Fibroblast of lung (primary cell): ENCODE measurements around the gene CEP19. TPM values are rescaled to one million over a fixed set of nuclear protein-coding genes. Genes with fewer than 3 reads are reported as not detected.
"Not testable (repeated sequence)": the region's sequence is repeated elsewhere in the genome, so short reads cannot be mapped to it uniquely, and the experiment has no call there.

ENCODE experiments used
- DNase-seq, 2 donors: peaks; one replicate each; pipeline versions ENCODE4 v3.0.0 to v3.0.0-alpha.2; 2010; ENCODE audit warnings: low read depth in 2 of 2
- H2AFZ ChIP-seq: 2 replicates; pipeline ENCODE4 v1.5.1; 2012; ENCODE audit warnings: low read length, control low read depth, inconsistent platforms
- H3K27ac ChIP-seq: 2 replicates; pipeline ENCODE4 v1.5.1; 2011; ENCODE audit warnings: low read length, control low read depth; ENCODE audit not compliant: insufficient read depth
- H3K27me3 ChIP-seq: 2 replicates; pipeline ENCODE4 v1.5.1; 2011; ENCODE audit warnings: mild to moderate bottlenecking, low read length; ENCODE audit not compliant: control insufficient read depth, insufficient read depth
- H3K36me3 ChIP-seq: 2 replicates; pipeline ENCODE4 v1.5.1; 2011; ENCODE audit warnings: low read length; ENCODE audit not compliant: control insufficient read depth, insufficient read depth
- H3K4me1 ChIP-seq: 2 replicates; pipeline ENCODE4 v1.5.1; 2011; ENCODE audit warnings: low read length; ENCODE audit not compliant: control insufficient read depth, insufficient read depth; ENCODE audit errors: extremely low read depth
- H3K4me2 ChIP-seq: 2 replicates; pipeline ENCODE4 v1.5.1; 2011; ENCODE audit warnings: low read length, control low read depth; ENCODE audit not compliant: insufficient read depth; ENCODE audit errors: extremely low read depth
- H3K4me3 ChIP-seq, 4 experiments: fragments of 200-600 bp in 1 of 4; sonication (generic) in 1 of 4; replicated peaks in 1 of 4; 2 replicates each; pipeline ENCODE4 v1.5.1; 2011 to 2016; ENCODE audit warnings: low read length in 4 of 4, low read depth in 3 of 4, mild to moderate bottlenecking in 3 of 4, control low read depth in 2 of 4, inconsistent platforms in 1 of 4, mixed read lengths in 1 of 4; ENCODE audit not compliant: insufficient read depth in 1 of 4; ENCODE audit errors: control extremely low read depth in 1 of 4
- H3K79me2 ChIP-seq: 2 replicates; pipeline ENCODE4 v1.5.1; 2012; ENCODE audit warnings: mild to moderate bottlenecking, low read length, inconsistent platforms; ENCODE audit not compliant: control insufficient read depth, insufficient read depth
- H3K9ac ChIP-seq: 2 replicates; pipeline ENCODE4 v1.5.1; 2011; ENCODE audit warnings: mild to moderate bottlenecking, low read length, control low read depth; ENCODE audit not compliant: insufficient read depth
- H3K9me3 ChIP-seq: 2 replicates; pipeline ENCODE4 v1.5.1; 2012; ENCODE audit warnings: low read depth, low read length; ENCODE audit not compliant: control insufficient read depth, insufficient read depth
- H4K20me1 ChIP-seq: 2 replicates; pipeline ENCODE4 v1.5.1; 2011; ENCODE audit warnings: low read length; ENCODE audit not compliant: control insufficient read depth, insufficient read depth; ENCODE audit errors: extremely low read depth
- CTCF ChIP-seq, 2 donors: IDR thresholded peaks in 1 of 2; conservative IDR thresholded peaks in 1 of 2; 1 replicate in 1 of 2; 2 replicates in 1 of 2; pipeline ENCODE4 v1.5.1; 2011 to 2012; ENCODE audit warnings: low read length in 2 of 2, control low read depth in 1 of 2, inconsistent platforms in 1 of 2, low read depth in 1 of 2, mild to moderate bottlenecking in 1 of 2
- EZH2 ChIP-seq: IDR thresholded peaks from 2 replicates; pipeline ENCODE4 v1.5.1; 2012; ENCODE audit warnings: low read length, control low read depth, mild to moderate bottlenecking; ENCODE audit errors: missing control alignments
- polyA plus RNA-seq, 2 donors: library from polyadenylated mRNA; depleted of rRNA in 1 of 2; stranded (reverse) in 1 of 2; unstranded in 1 of 2; fragments of >200 nt; gene quantifications; 2 replicates each; pipeline ENCODE4 v1.2.1, GENCODE V29; 2011 to 2012; ENCODE audit warnings: missing spikeins in 1 of 2
- total RNA-seq: library from RNA; depleted of rRNA; stranded (reverse); fragments of >200 nt; gene quantifications from 2 replicates; pipeline ENCODE4 v1.2.1, GENCODE V29; 2014

Gene CEP19
- total and polyA plus RNA-seq, 2 donors (not counting 1 experiment from before 2014, with no cell fraction given), result 3.2 to 3.6 TPM

DNA sequence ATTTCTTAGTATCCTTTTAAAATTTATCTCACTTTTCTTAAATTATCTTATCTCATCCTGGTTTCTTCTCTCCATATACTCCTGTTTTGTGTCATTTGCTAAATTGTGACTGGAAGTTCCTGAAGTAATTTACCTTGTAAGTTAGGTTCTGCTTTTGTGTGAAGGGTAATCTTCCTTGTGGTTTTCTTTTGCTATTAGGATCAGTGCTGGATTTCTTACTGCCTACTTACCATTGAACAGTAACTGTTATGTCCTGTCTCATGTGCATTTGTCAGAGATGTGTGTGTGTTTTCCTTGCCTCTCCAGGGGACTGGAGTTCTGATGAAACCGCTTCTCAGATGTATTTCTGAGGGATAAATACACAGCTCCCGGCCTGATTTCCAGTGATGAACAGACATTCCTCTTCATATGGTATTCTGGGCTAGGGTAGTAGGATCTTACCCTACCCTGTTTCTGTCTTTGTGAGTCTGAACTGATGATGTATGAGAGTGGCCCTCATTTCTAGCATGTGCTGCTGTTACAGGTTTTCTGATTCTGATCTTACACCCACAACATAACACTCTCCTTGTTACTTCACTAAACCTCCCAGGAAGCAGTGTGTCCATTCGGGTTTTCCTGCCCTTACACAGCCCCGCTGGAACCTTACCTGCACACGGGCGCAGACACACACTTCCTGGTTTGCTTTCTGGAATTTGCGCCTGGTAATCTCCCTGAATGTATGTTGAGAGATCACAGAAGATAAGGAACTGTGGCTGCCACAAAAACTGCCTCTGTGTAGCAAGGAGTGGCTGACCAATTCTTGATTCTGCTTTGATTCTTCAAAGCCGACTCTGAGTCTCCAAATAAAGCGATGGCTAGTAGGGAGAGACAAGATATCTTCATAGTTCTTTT is 42.3 kb upstream of the CEP19 start:
- Histone ChIP-seq H3K4me2 (no peak overlapping the region), H3K27ac (no peak overlapping the region), H3K4me3 (no peak overlapping the region), H3K27me3 (no peaks in the 10 kb centered on the region), H3K79me2 (peaks cover 69% of the 10 kb centered on the region), H3K4me1 (no peaks in the 10 kb centered on the region), H2AFZ (no peak overlapping the region), H4K20me1 (no peaks in the 10 kb centered on the region), H3K9me3 (no peaks in the 10 kb centered on the region), H3K36me3 (peaks cover 3% of the 10 kb centered on the region), H3K9ac (no peak overlapping the region)
- TF ChIP-seq EZH2, result no peak
- no peak for TF ChIP-seq CTCF (conservative IDR thresholded peaks at IDR 0.05 in 1 of 2, IDR thresholded peaks at IDR 0.05 in 1 of 2; ENCODE audit: low read depth in 1 of 2, low read length in 2 of 2)
- DNase-seq, result no peak

- DNase-seq, result no peak
- Histone ChIP-seq H3K27ac (no peak overlapping the region), H3K9ac (no peak overlapping the region), H3K4me3 (no peak overlapping the region), H3K27me3 (no peaks in the 10 kb centered on the region), H3K4me1 (no peaks in the 10 kb centered on the region), H3K4me2 (no peak overlapping the region), H3K36me3 (peaks cover 3% of the 10 kb centered on the region), H2AFZ (no peak overlapping the region), H3K79me2 (peaks cover 71% of the 10 kb centered on the region), H3K9me3 (no peaks in the 10 kb centered on the region), H4K20me1 (no peaks in the 10 kb centered on the region)
- TF ChIP-seq CTCF (conservative IDR thresholded peaks at IDR 0.05 in 1 of 2, IDR thresholded peaks at IDR 0.05 in 1 of 2; ENCODE audit: low read depth in 1 of 2, low read length in 2 of 2) (no peak), EZH2 (no peak)
These were observed 41.2 kb upstream of the CEP19 start for GRCh38 chr3:196753201-196753600.

GRCh38 chr3:196749125-196749524 is 37.1 kb upstream of the CEP19 start:
- Histone ChIP-seq H3K4me2 (no peak overlapping the region), H3K27me3 (no peaks in the 10 kb centered on the region), H3K9me3 (no peaks in the 10 kb centered on the region), H3K27ac (no peak overlapping the region), H3K4me1 (no peaks in the 10 kb centered on the region), H3K36me3 (no peaks in the 10 kb centered on the region), H3K4me3 (no peak overlapping the region), H2AFZ (no peak overlapping the region), H3K79me2 (peaks cover 78% of the 10 kb centered on the region), H4K20me1 (no peaks in the 10 kb centered on the region), H3K9ac (no peak overlapping the region)
- no peak for DNase-seq
- TF ChIP-seq EZH2 (no peak), CTCF (conservative IDR thresholded peaks at IDR 0.05 in 1 of 2, IDR thresholded peaks at IDR 0.05 in 1 of 2; ENCODE audit: low read depth in 1 of 2, low read length in 2 of 2) (no peak)

- DNase-seq, H3K4me2 ChIP-seq, H3K9ac ChIP-seq, H2AFZ ChIP-seq, H3K27ac ChIP-seq, H3K4me3 ChIP-seq, H3K27me3 ChIP-seq, H3K9me3 ChIP-seq, H3K4me1 ChIP-seq, H3K36me3 ChIP-seq, H4K20me1 ChIP-seq: not testable (repeated sequence)
- peaks cover 78% of the 10 kb centered on the region for H3K79me2 ChIP-seq
These were observed 31.5 kb upstream of the CEP19 start for GRCh38 chr3:196743569-196743968.
